Measurements from ENCODE around the gene HPCAL1.

The HPCAL1 gene

GRCh38 chr2:10320933-10321332 lies 18.2 kb downstream of the HPCAL1 start:
- DNase-seq (ENCODE audit: low spot score) (no peak), ATAC-seq (ENCODE audit: low read depth) (no peak)
- no peaks in the 10 kb centered on the region for H3K9me3 ChIP-seq (ENCODE audit: severe bottlenecking)

GRCh38 chr2:10321622-10322021 lies 18.9 kb downstream of the HPCAL1 start:
- Histone ChIP-seq H3K9me3 (ENCODE audit: severe bottlenecking) (no peaks in the 10 kb centered on the region), H3K36me3 (ENCODE audit: low read depth) (no peaks in the 10 kb centered on the region), H3K4me3 (ENCODE audit: severe bottlenecking) (no peak overlapping the region), H3K27me3 (ENCODE audit: insufficient read depth, poor library complexity, severe bottlenecking) (no peaks in the 10 kb centered on the region), H3K4me1 (ENCODE audit: insufficient read depth, poor library complexity, severe bottlenecking) (no peaks in the 10 kb centered on the region), H3K27ac (ENCODE audit: poor library complexity, severe bottlenecking) (no peak overlapping the region)
- DNase-seq (ENCODE audit: low spot score) (no peak), ATAC-seq (ENCODE audit: low read depth) (no peak)
- TF ChIP-seq CTCF (IDR thresholded peaks at IDR 0.05; ENCODE audit: poor library complexity, severe bottlenecking): no peak

More at GRCh38 chr2:10320933-10321332, 18.2 kb downstream of the HPCAL1 start:
- H3K4me3 ChIP-seq (ENCODE audit: severe bottlenecking): no peak overlapping the region
- H3K36me3 ChIP-seq (ENCODE audit: low read depth): no peaks in the 10 kb centered on the region
- no peaks in the 10 kb centered on the region for H3K27me3 ChIP-seq (ENCODE audit: insufficient read depth, poor library complexity, severe bottlenecking)
- no peaks in the 10 kb centered on the region for H3K4me1 ChIP-seq (ENCODE audit: insufficient read depth, poor library complexity, severe bottlenecking)
- no peak for TF ChIP-seq CTCF (IDR thresholded peaks at IDR 0.05; ENCODE audit: poor library complexity, severe bottlenecking)
- no peak overlapping the region for H3K27ac ChIP-seq (ENCODE audit: poor library complexity, severe bottlenecking)

- Histone ChIP-seq H3K27ac (ENCODE audit: poor library complexity, severe bottlenecking) (no peak overlapping the region), H3K4me3 (ENCODE audit: severe bottlenecking) (no peak overlapping the region), H3K9me3 (ENCODE audit: severe bottlenecking) (no peaks in the 10 kb centered on the region), H3K27me3 (ENCODE audit: insufficient read depth, poor library complexity, severe bottlenecking) (no peaks in the 10 kb centered on the region), H3K4me1 (ENCODE audit: insufficient read depth, poor library complexity, severe bottlenecking) (no peaks in the 10 kb centered on the region), H3K36me3 (ENCODE audit: low read depth) (no peaks in the 10 kb centered on the region)
- DNase-seq (ENCODE audit: low spot score) (no peak), ATAC-seq (ENCODE audit: low read depth) (no peak)
- no peak for TF ChIP-seq CTCF (IDR thresholded peaks at IDR 0.05; ENCODE audit: poor library complexity, severe bottlenecking)
Observed at GRCh38 chr2:10322481-10322880, 19.8 kb downstream of the HPCAL1 start.

GRCh38 chr2:10322973-10323372 lies 20.3 kb downstream of the HPCAL1 start:
- Histone ChIP-seq H3K4me3 (ENCODE audit: severe bottlenecking) (no peak overlapping the region), H3K36me3 (ENCODE audit: low read depth) (no peaks in the 10 kb centered on the region), H3K27me3 (ENCODE audit: insufficient read depth, poor library complexity, severe bottlenecking) (no peaks in the 10 kb centered on the region), H3K9me3 (ENCODE audit: severe bottlenecking) (no peaks in the 10 kb centered on the region), H3K27ac (ENCODE audit: poor library complexity, severe bottlenecking) (no peak overlapping the region), H3K4me1 (ENCODE audit: insufficient read depth, poor library complexity, severe bottlenecking) (no peaks in the 10 kb centered on the region)
- no peak for TF ChIP-seq CTCF (IDR thresholded peaks at IDR 0.05; ENCODE audit: poor library complexity, severe bottlenecking)
- no peak for DNase-seq (ENCODE audit: low spot score)
- no peak for ATAC-seq (ENCODE audit: low read depth)

- no peak for ATAC-seq (ENCODE audit: low read depth)
- no peaks in the 10 kb centered on the region for H3K4me1 ChIP-seq (ENCODE audit: insufficient read depth, poor library complexity, severe bottlenecking)
- H3K27ac ChIP-seq (ENCODE audit: poor library complexity, severe bottlenecking): no peak overlapping the region
Observed at GRCh38 chr2:10323535-10323934, 20.8 kb downstream of the HPCAL1 start.

More at GRCh38 chr2:10323535-10323934, 20.8 kb downstream of the HPCAL1 start:
- no peak for TF ChIP-seq CTCF (IDR thresholded peaks at IDR 0.05; ENCODE audit: poor library complexity, severe bottlenecking)
- Histone ChIP-seq H3K36me3 (ENCODE audit: low read depth) (no peaks in the 10 kb centered on the region), H3K27me3 (ENCODE audit: insufficient read depth, poor library complexity, severe bottlenecking) (no peaks in the 10 kb centered on the region), H3K9me3 (ENCODE audit: severe bottlenecking) (no peaks in the 10 kb centered on the region), H3K4me3 (ENCODE audit: severe bottlenecking) (no peak overlapping the region)
- no peak for DNase-seq (ENCODE audit: low spot score)
